GM18858 (cell line): ENCODE measurements around the gene ALG5.

ENCODE experiments used
- ATAC-seq: cut with Tn5 transposase; IDR thresholded peaks from one replicate; pipeline ENCODE4 v1.9.1; 2021; ENCODE audit not compliant: unreplicated experiment

The ALG5 gene, protein sequence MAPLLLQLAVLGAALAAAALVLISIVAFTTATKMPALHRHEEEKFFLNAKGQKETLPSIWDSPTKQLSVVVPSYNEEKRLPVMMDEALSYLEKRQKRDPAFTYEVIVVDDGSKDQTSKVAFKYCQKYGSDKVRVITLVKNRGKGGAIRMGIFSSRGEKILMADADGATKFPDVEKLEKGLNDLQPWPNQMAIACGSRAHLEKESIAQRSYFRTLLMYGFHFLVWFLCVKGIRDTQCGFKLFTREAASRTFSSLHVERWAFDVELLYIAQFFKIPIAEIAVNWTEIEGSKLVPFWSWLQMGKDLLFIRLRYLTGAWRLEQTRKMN

GRCh38 chr13:36999054-36999714, at the start of gene ALG5:
Gene ALG5 (minus strand): TSS chr13:36999340. CDS start chr13:36999300, 40 bp downstream.
- peak; percentile 61 for ATAC-seq

- ATAC-seq = no peak
Observed at GRCh38 chr13:37047846-37048245, 48.7 kb upstream of the ALG5 start.

DNA sequence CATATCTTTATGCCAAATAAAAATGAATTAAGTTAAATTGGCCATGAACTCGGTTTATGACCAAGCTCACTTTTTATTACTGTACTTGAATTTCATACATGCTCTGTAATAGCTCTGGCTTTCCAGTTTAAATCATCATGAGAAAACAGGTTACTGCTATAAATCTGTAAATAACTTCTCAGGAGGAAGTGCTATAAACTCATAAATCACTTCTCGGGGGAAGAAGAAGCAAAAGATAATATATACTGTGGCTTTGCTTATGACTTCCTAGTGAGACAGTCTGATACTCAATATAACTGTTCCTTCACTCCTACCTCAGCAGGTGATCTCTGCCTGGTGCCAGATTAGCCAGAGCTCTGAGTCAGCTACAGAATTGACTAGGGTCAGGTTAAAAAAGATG, 47.9 kb upstream of the ALG5 start:
- no peak for ATAC-seq

GRCh38 chr13:37046062-37046461, 46.9 kb upstream of the ALG5 start:
- ATAC-seq = no peak

DNA sequence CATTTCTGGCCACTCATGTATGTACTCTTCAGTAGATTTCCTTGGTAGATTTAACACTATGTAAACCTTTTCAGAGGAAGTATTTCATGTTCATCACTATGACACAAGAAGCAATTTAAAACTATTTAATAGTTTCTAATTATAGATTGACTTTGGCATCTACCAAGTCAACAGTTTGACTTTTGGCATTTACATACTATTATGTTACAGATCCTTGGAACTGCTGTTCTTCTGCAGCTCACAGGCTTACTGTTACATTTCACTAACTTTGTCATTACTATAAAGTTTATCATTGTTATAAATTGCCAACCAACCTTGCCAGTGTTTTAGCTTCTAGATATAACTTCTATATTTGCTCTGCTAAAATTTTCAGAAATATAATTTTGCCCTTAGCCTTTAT, 41.6 kb upstream of the ALG5 start:
- no peak for ATAC-seq

- no peak for ATAC-seq
Observed at GRCh38 chr13:37039896-37040295, 40.8 kb upstream of the ALG5 start.

- no peak for ATAC-seq
Observed at GRCh38 chr13:37037241-37037640, 38.1 kb upstream of the ALG5 start.

GRCh38 chr13:37029617-37030016, 30.5 kb upstream of the ALG5 start:
- ATAC-seq = no peak

DNA sequence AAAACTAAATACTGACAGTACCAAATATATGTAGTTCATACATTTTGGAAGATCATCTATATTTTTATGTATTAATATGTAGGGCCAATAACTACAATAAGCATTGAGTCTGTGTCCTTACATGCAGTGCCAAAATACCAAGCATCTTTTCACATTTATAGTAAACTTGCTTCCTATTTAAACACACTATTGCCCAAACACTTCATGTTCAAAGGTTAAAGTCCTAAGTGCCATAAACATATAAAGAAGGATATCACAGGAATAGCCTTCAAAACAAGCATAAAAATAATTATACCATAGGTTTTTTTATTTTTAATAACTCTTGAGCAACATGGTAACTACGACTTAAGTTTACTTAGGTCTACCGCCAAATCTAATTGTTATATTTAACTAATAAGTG, 28.5 kb upstream of the ALG5 start:
- ATAC-seq = no peak

DNA sequence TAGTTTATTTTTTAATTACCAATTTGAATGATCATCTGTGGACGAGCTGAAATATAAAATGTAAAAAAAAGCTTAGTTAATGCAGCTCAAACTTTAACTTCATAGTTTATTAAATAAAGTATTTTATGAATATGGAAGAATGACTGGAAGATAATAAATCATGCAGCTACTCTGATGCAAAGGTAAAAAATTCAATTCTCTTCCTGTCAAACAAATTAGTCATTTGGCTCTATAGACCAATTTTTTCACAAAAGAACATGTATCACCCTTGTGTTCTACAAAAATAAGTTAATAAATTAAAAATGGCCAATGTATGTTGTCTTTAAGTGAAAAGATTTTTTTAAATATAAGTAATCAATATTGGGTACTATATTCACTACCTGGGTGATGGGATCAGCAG, 27.6 kb upstream of the ALG5 start:
- no peak for ATAC-seq

GRCh38 chr13:37023871-37024270, 24.7 kb upstream of the ALG5 start:
- no peak for ATAC-seq

GRCh38 chr13:37014609-37015008, 15.5 kb upstream of the ALG5 start:
- ATAC-seq = no peak

GRCh38 chr13:37011788-37012187, 12.6 kb upstream of the ALG5 start:
- no peak for ATAC-seq

DNA sequence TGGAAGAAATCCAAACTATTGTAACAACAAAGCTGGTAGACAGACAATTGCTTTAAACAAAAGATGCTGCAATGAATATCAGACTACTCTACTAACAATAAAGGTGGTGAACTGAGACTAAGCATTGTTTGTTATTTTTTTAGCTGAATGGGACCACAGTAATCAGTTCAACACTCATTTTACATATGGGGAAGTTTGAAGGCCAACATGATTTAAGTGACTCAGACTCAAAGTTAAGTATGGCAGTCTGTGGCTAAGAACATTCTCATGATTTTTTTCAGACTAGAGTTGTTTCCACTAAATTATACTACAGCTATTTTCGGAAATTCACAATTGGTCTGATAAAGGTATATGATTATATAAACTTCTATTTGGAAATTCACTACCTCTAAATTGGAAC, 11.9 kb upstream of the ALG5 start:
- no peak for ATAC-seq

- ATAC-seq = no peak
Observed at GRCh38 chr13:37010424-37010823, 11.3 kb upstream of the ALG5 start.

DNA sequence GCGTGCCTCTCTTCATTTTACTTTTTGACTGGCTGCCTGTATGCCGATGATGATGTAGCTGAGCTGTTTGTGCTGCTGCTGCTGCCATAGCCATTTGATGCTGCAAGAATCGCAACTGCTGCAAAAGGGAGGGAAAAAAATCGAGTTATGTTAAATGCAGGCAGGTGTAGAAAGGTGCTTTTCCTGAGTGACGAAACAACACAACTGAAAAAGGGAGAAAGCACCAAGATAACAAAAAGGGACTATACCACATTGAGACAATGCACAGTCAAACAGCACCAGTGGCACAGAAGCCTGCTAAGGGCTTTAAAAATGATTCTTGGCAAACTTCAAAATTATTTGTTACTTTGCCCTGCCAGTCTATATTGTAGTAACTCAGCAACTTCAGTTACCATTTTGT, 10.6 kb upstream of the ALG5 start:
- ATAC-seq = no peak

DNA sequence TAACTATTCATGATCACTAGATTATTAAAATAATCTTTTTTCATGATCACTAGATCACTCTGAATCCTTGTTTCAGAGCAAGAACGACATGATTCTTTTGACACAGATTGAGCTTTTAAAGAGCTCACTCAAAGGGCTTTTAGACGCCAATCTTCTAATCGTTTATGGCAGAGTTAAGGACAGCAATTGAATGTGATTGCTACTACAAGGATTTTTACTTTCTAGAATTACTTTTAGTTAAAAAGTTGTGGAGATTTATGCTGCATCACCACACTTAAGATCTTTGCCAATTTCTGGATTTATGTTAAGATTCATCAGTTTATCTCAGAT, 2.7 kb upstream of the ALG5 start:
- no peak for ATAC-seq

GRCh38 chr13:36998624-36999041, 507 bp downstream of the ALG5 start:
- ATAC-seq = no peak

DNA sequence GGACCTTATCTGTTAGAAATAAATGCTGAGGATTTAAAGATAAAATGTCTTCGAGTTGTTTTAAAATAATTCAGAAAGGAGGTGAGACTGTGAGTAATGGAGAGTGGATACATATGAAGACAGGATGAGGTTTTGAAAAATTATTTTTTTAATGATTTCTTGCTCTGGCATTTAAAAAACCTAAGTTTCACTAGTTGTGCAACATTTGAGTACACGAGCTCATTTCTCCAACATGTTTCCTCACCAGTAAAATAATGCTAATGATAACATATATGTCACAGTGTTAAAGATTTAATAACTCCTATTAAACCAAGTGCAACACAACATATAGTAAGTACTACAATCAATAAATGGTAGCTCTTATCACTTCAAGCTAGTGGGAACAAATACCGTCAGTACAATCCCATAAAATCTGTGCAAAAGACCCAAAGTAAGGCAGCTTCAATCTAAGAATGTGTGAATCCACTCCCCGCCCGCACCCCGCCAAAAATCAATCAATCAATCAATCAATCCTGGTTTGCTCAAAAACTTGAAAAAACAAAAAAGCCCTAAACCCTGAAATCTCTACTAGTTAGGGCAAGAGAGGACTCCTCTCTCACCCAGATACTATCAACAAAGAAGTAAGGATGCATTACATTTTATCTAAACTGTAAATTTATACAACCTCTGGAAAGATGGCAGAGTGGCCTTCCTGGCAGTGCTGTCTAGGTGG, 1.3 kb downstream of the ALG5 start:
- ATAC-seq = no peak

DNA sequence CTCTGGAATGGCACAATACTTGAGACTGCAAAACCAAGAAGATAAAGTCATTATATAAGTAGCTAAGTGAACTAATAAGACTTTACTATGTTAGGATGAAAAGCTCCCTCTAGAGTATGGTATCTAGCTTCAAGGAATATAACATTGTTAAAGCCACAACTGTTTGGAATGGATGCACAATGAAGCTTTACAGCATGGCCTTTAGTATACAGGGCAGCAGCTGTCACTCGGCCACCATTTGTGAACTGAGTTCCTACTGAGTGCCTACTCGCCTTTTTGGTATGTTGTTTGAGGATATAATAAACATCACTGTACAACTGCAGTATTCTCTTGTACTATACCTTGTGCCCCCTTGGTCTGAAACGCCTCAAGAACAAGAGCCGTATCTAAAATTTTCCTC, 6.8 kb downstream of the ALG5 start:
- ATAC-seq = no peak

DNA sequence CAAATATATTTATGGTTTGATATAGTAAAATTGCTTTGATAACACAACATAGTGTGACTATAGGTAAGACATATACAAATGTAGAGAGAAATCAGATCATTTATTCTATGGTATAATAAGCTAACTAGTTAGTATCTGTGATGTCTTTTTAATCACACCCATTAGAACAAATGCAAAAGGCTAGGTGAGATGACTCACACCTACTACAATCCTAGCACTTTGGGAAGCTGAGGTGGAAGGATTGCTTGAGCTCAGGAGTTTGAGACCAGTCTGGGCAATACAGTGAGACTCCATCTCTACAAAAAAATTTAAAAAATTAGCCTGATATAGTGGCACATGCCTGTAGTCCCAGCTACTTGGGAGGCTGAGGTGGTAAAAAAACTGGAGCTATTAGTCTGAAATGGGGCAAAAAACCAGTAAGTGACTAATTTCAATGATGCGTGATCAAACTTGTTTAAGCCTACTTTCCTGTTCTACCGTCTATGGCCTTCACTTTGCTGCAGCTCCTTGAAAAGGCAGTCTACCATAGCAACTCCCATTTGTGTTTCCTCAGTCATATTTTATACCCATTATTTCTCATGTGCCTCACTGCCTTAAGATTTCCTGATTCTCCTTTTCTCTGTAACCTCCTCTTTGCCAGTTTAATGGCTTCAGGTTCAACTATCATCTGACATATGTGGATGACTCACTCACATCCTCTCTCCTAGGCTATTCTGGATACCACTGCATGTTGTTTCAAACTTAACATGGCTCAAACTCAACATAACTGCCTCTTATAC, 12.5 kb downstream of the ALG5 start:
- ATAC-seq = no peak
